Measurements from ENCODE around the gene TMEM26.
A peak's percentile ranks its signal among the peaks of the same experiment; 100 is the strongest.

TMEM26 gene

DNA sequence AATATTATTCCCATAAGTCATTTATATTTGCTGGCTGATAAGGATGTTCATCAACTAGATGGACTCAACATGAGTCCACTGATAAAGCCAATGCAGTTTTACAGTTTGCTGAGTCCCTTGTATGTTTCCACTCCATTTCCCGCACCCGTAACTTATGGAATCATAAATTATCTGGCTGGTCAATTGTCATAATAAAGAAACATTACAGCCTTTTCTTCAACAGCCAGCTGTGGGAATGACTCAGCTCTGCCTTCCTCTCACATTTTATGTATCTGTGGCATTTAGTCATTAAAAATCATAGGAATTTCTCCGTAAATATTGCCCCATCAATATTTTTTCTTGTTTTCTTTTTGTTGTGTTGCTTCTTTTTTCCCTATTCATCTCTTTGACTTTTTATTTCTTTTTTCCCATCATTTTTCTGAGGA, 22.3 kb upstream of the TMEM26 start (continued):
- peak; percentile 51; the same call in 1 of the 2 replicates for TF ChIP-seq ZSCAN30 (tag by site-specific recombination; IDR thresholded peaks at IDR 0.05)
- TF ChIP-seq FEZF1 (tag by site-specific recombination; IDR thresholded peaks at IDR 0.05) = peak; percentile 95
- TF ChIP-seq ZBTB20 (tag by site-specific recombination; IDR thresholded peaks at IDR 0.05) = no peak
- no peak for TF ChIP-seq ZNF785 (tag by site-specific recombination; IDR thresholded peaks at IDR 0.05)
- TF ChIP-seq ZNF518A (tag by site-specific recombination; conservative IDR thresholded peaks at IDR 0.05; ENCODE audit: low read depth) = 0 out of 2 replicates have a peak, but pooled peaks have one; percentile 24
- peak; percentile 40; the same call in 1 of the 2 replicates for TF ChIP-seq KLF10 (tag by site-specific recombination; IDR thresholded peaks at IDR 0.05)
- peak; percentile 55; the same call in 1 of the 2 replicates for TF ChIP-seq ZNF561 (tag by site-specific recombination; IDR thresholded peaks at IDR 0.05; ENCODE audit: borderline replicate concordance)
- peak; percentile 42 for TF ChIP-seq ZIC2 (tag by site-specific recombination; IDR thresholded peaks at IDR 0.05)
- no peak for TF ChIP-seq ZNF112 (tag by site-specific recombination; IDR thresholded peaks at IDR 0.05)
- TF ChIP-seq ZNF138 (tag by site-specific recombination; IDR thresholded peaks at IDR 0.05; ENCODE audit: borderline replicate concordance) = no peak
- no peak for TF ChIP-seq ZNF10 (tag by site-specific recombination; IDR thresholded peaks at IDR 0.05)
- TF ChIP-seq SP7 (tag by site-specific recombination; IDR thresholded peaks at IDR 0.05) = peak; percentile 61
- 0 out of 2 replicates have a peak, but pooled peaks have one; percentile 44 for TF ChIP-seq ZNF184 (tag by site-specific recombination; IDR thresholded peaks at IDR 0.05)
- peak; percentile 61; the same call in 1 of the 2 replicates for TF ChIP-seq BCL11A (tag by site-specific recombination; IDR thresholded peaks at IDR 0.05; ENCODE audit: low read depth)
- TF ChIP-seq ZBTB8A (tag by site-specific recombination; IDR thresholded peaks at IDR 0.05) = peak; percentile 54
- 0 out of 2 replicates have a peak, but pooled peaks have one; percentile 14 for TF ChIP-seq ZNF121 (tag by site-specific recombination; IDR thresholded peaks at IDR 0.05)
- TF ChIP-seq, protein P1, sequence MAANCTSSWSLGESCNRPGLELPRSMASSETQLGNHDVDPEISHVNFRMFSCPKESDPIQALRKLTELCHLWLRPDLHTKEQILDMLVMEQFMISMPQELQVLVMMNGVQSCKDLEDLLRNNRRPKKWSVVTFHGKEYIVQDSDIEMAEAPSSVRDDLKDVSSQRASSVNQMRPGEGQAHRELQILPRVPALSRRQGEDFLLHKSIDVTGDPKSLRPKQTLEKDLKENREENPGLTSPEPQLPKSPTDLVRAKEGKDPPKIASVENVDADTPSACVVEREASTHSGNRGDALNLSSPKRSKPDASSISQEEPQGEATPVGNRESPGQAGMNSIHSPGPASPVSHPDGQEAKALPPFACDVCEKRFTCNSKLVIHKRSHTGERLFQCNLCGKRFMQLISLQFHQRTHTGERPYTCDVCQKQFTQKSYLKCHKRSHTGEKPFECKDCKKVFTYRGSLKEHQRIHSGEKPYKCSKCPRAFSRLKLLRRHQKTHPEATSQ (tag by site-specific recombination; IDR thresholded peaks at IDR 0.05) = no peak
- TF ChIP-seq TSHZ1 (tag by site-specific recombination; IDR thresholded peaks at IDR 0.05; ENCODE audit: borderline replicate concordance) = peak; percentile 67; the same call in 1 of the 2 replicates
- peak; percentile 53; the same call in 1 of the 2 replicates for TF ChIP-seq GLI2 (tag by site-specific recombination; IDR thresholded peaks at IDR 0.05; ENCODE audit: borderline replicate concordance, low read depth)
- no peak for TF ChIP-seq ZBTB49 (tag by site-specific recombination; IDR thresholded peaks at IDR 0.05; ENCODE audit: low read depth)
- TF ChIP-seq ZBTB48 (tag by site-specific recombination; IDR thresholded peaks at IDR 0.05) = no peak
- peak; percentile 66 for TF ChIP-seq IKZF3 (tag by site-specific recombination; IDR thresholded peaks at IDR 0.05)
- TF ChIP-seq SCRT2 (tag by site-specific recombination; IDR thresholded peaks at IDR 0.05) = no peak
- TF ChIP-seq ZNF768 (tag by site-specific recombination; IDR thresholded peaks at IDR 0.05) = no peak
- TF ChIP-seq ZBTB1 (tag by site-specific recombination; IDR thresholded peaks at IDR 0.05) = peak; percentile 57; the same call in 1 of the 2 replicates
- no peak for TF ChIP-seq ZNF114 (tag by site-specific recombination; IDR thresholded peaks at IDR 0.05)
- no peak for TF ChIP-seq ZNF174 (tag by site-specific recombination; IDR thresholded peaks at IDR 0.05)
- TF ChIP-seq ZNF664 (tag by site-specific recombination; IDR thresholded peaks at IDR 0.05) = 0 out of 2 replicates have a peak, but pooled peaks have one; percentile 5
- no peak for TF ChIP-seq SP2 (tag by site-specific recombination; IDR thresholded peaks at IDR 0.05)
- no peak for TF ChIP-seq YY2 (tag by site-specific recombination; IDR thresholded peaks at IDR 0.05)
